Keratinocyte (primary cell): Measurements from ENCODE around the gene RPL6. TPM values are rescaled to one million over a fixed set of nuclear protein-coding genes. Genes with fewer than 3 reads are reported as not detected.

Experiments
- DNase-seq: peaks from one replicate; pipeline ENCODE4 v3.0.0-alpha.2; 2011; ENCODE audit warnings: low read depth, missing footprints, low spot score
- FAIRE-seq: peaks from 2 replicates; lab custom pipeline; 2011; peaks lifted over from hg19 to GRCh38; lab: Jason Lieb, UNC
- H2AFZ ChIP-seq: 2 replicates; pipeline ENCODE4 v1.6.0; 2012; ENCODE audit warnings: low read length, control low read depth, inconsistent platforms; ENCODE audit not compliant: control insufficient read depth
- H3K27ac ChIP-seq: 2 replicates; pipeline ENCODE4 v1.5.1; 2011; ENCODE audit warnings: low read length; ENCODE audit not compliant: control insufficient read depth, insufficient read depth
- H3K27me3 ChIP-seq: 3 replicates; pipeline ENCODE4 v1.6.0; 2011; ENCODE audit warnings: low read length; ENCODE audit not compliant: control insufficient read depth, insufficient read depth; ENCODE audit errors: extremely low read depth
- H3K36me3 ChIP-seq, 2 experiments: 2 replicates in 1 of 2; 3 replicates in 1 of 2; pipeline ENCODE4 v1.5.1; 2011; ENCODE audit warnings: low read length in 2 of 2, mild to moderate bottlenecking in 1 of 2; ENCODE audit not compliant: control insufficient read depth in 2 of 2, insufficient read depth in 2 of 2; ENCODE audit errors: extremely low read depth in 1 of 2
- H3K4me1 ChIP-seq: 3 replicates; pipeline ENCODE4 v1.5.1; 2011; ENCODE audit warnings: low read length; ENCODE audit not compliant: control insufficient read depth, insufficient read depth; ENCODE audit errors: extremely low read depth
- H3K4me2 ChIP-seq: 3 replicates; pipeline ENCODE4 v1.6.0; 2011; ENCODE audit warnings: low read depth, low read length; ENCODE audit not compliant: control insufficient read depth, insufficient read depth; ENCODE audit errors: extremely low read depth
- H3K4me3 ChIP-seq, 3 experiments: fragments of 200-600 bp in 1 of 3; sonication (generic) in 1 of 3; 2 replicates in 2 of 3; 3 replicates in 1 of 3; pipeline ENCODE4 v1.5.1; 2011 to 2016; ENCODE audit warnings: low read length in 3 of 3, mild to moderate bottlenecking in 3 of 3, control low read depth in 2 of 3, inconsistent platforms in 1 of 3, low read depth in 1 of 3, mixed read lengths in 1 of 3, mixed run types in 1 of 3, moderate library complexity in 1 of 3; ENCODE audit not compliant: control insufficient read depth in 2 of 3, insufficient read depth in 2 of 3; ENCODE audit errors: extremely low read depth in 1 of 3
- H3K79me2 ChIP-seq: 2 replicates; pipeline ENCODE4 v1.6.0; 2012; ENCODE audit warnings: low read length; ENCODE audit not compliant: control insufficient read depth, insufficient read depth
- H3K9ac ChIP-seq: 3 replicates; pipeline ENCODE4 v1.6.0; 2011; ENCODE audit warnings: low read length; ENCODE audit not compliant: control insufficient read depth, insufficient read depth; ENCODE audit errors: extremely low read depth
- H3K9me1 ChIP-seq: 3 replicates; pipeline ENCODE4 v1.6.0; 2011; ENCODE audit warnings: low read length; ENCODE audit not compliant: control insufficient read depth, insufficient read depth; ENCODE audit errors: extremely low read depth
- H3K9me3 ChIP-seq: 2 replicates; pipeline ENCODE4 v1.5.1; 2012; ENCODE audit warnings: low read depth, low read length; ENCODE audit not compliant: control insufficient read depth
- H4K20me1 ChIP-seq: 3 replicates; pipeline ENCODE4 v1.6.0; 2011; ENCODE audit warnings: low read length; ENCODE audit not compliant: control insufficient read depth, insufficient read depth; ENCODE audit errors: extremely low read depth
- EZH2 ChIP-seq: IDR thresholded peaks from one replicate; pipeline ENCODE4 v1.6.1; 2012; ENCODE audit warnings: inconsistent platforms, mild to moderate bottlenecking, low read length, moderate library complexity
- dilution Hi-C: fragments of 300-500 bp; cut with MboI; formaldehyde crosslinking; loops from one replicate; pipeline ENCODE4 v1.7.0; 2020; ENCODE audit warnings: low sequenced_read_pairs; ENCODE audit not compliant: extremely low pct_ligation_motif_present
- polyA plus RNA-seq, 5 experiments: library from polyadenylated mRNA; depleted of rRNA in 3 of 5; stranded (reverse) in 3 of 5; stranded (forward) in 1 of 5; unstranded in 1 of 5; fragments of >200 nt; gene quantifications; 1 replicate in 1 of 5; 2 replicates in 3 of 5; 3 replicates in 1 of 5; pipeline versions ENCODE4 v1.2.1 to v1.2.3, GENCODE V29; 2011 to 2012; ENCODE audit warnings: missing spikeins in 2 of 5, low read depth in 1 of 5, low replicate concordance in 1 of 5
- TF ChIP-seq, protein P1 (sequence below), 3 experiments: IDR thresholded peaks in 1 of 3; conservative IDR thresholded peaks in 1 of 3; optimal IDR thresholded peaks in 1 of 3; 2 replicates in 2 of 3; 3 replicates in 1 of 3; pipeline versions ENCODE3 to v1.5.1; 2011; ENCODE audit warnings: low read length in 3 of 3, mild to moderate bottlenecking in 3 of 3, moderate library complexity in 2 of 3, control low read depth in 1 of 3, inconsistent platforms in 1 of 3; ENCODE audit not compliant: insufficient read depth in 2 of 3; ENCODE audit errors: extremely low read depth in 1 of 3

The RPL6 gene
- polyA plus RNA-seq, 1 donor (not counting 4 experiments of a cell fraction or from before 2014, with no cell fraction given), result 2,338 TPM

DNA sequence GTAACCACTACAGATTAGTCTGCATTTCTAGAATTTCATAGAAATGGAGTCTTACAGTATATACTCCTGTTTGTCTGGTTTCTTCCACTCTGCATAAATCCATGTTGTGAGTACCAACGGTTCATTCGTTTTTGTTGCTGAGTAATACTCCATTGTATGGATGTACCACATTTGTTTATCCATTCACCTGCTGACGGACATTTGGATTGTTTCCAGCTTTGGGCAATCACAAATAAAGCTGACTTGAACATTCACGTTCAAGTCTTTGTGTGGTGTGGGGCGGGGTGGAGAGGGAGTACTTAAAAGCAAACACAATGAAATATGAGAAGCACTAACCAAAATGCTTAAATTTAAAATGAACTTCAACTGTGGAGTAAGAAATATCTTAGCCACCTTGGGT is 34.3 kb downstream of the RPL6 start:
- no peak for FAIRE-seq

DNA sequence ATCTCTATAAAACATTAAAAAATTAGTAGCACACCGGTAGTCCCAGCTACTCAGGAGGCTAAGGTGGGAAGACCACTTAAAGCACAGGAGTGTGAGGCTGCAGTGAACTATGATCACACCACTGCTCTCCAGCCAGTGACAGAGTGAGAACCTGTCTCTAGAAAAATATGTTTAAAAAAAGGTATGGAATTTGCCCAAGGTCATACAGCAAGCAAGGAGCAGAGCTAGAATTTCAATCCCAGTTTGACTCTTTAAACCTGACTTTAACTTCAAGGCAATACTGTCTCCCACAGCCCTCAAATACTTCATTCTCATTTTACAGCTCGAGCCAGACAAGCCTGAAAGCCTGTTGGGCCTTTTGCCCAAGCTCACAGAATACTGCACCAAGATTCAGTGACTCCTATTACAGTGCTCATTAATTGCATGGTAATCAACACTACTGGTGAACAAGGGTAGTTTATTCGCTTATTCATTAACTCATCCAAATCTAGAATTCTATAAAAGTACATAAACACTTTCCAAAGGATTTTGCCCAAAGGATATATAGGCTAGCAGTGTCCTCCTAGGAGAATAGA is 35.2 kb downstream of the RPL6 start:
- no peak for TF ChIP-seq EZH2
- TF ChIP-seq, protein P1, sequence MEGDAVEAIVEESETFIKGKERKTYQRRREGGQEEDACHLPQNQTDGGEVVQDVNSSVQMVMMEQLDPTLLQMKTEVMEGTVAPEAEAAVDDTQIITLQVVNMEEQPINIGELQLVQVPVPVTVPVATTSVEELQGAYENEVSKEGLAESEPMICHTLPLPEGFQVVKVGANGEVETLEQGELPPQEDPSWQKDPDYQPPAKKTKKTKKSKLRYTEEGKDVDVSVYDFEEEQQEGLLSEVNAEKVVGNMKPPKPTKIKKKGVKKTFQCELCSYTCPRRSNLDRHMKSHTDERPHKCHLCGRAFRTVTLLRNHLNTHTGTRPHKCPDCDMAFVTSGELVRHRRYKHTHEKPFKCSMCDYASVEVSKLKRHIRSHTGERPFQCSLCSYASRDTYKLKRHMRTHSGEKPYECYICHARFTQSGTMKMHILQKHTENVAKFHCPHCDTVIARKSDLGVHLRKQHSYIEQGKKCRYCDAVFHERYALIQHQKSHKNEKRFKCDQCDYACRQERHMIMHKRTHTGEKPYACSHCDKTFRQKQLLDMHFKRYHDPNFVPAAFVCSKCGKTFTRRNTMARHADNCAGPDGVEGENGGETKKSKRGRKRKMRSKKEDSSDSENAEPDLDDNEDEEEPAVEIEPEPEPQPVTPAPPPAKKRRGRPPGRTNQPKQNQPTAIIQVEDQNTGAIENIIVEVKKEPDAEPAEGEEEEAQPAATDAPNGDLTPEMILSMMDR (optimal IDR thresholded peaks at IDR 0.05 in 1 of 3, IDR thresholded peaks at IDR 0.05 in 1 of 3, conservative IDR thresholded peaks at IDR 0.05 in 1 of 3; ENCODE audit: extremely low read depth in 1 of 3, insufficient read depth in 2 of 3, low read length in 3 of 3), result no peak
- Histone ChIP-seq H3K79me2 (peaks cover 56% of the 10 kb centered on the region), H3K4me2 (no peak overlapping the region), H3K27ac (no peak overlapping the region), H3K4me1 (no peaks in the 10 kb centered on the region), H4K20me1 (no peaks in the 10 kb centered on the region), H3K4me3 (no peak overlapping the region), H3K9me1 (no peaks in the 10 kb centered on the region), H2AFZ (no peak overlapping the region), H3K9me3 (no peaks in the 10 kb centered on the region), H3K36me3 (no peaks in the 10 kb centered on the region), H3K9ac (no peak overlapping the region), H3K27me3 (no peaks in the 10 kb centered on the region)
- dilution Hi-C loops, result no loop called here
- FAIRE-seq (no peak), DNase-seq (no peak)

More for the DNA sequence above, 34.3 kb downstream of the RPL6 start:
- Histone ChIP-seq H2AFZ (no peak overlapping the region), H3K27ac (no peak overlapping the region), H3K9me3 (no peaks in the 10 kb centered on the region), H3K9me1 (no peaks in the 10 kb centered on the region), H3K4me3 (no peak overlapping the region), H3K79me2 (peaks cover 56% of the 10 kb centered on the region), H3K4me2 (no peak overlapping the region), H3K9ac (no peak overlapping the region), H3K4me1 (no peaks in the 10 kb centered on the region), H4K20me1 (no peaks in the 10 kb centered on the region), H3K27me3 (no peaks in the 10 kb centered on the region), H3K36me3 (no peaks in the 10 kb centered on the region)
- dilution Hi-C loops, result no loop called here
- no peak for DNase-seq
- no peak for TF ChIP-seq EZH2
- TF ChIP-seq, protein P1 (optimal IDR thresholded peaks at IDR 0.05 in 1 of 3, IDR thresholded peaks at IDR 0.05 in 1 of 3, conservative IDR thresholded peaks at IDR 0.05 in 1 of 3; ENCODE audit: extremely low read depth in 1 of 3, insufficient read depth in 2 of 3, low read length in 3 of 3), result no peak
